IMR-90 (cell line): ENCODE results near the gene SMARCAD1. TPM values are rescaled to one million over a fixed set of nuclear protein-coding genes. Genes with fewer than 3 reads are reported as not detected.
A peak's percentile ranks its signal among the peaks of the same experiment; 100 is the strongest.

Experiments used
- ATAC-seq: fragments of 200-7000 bp; cut with Tn5 transposase; 2 replicates; pipeline ENCODE4 v1.9.1; 2020; ENCODE audit warnings: low read depth, mild to moderate bottlenecking, moderate library complexity
- BruUV-seq: library from RNA; stranded (reverse); fragments of 400-500 nt; replicated peaks from 2 replicates; lab custom pipeline; 2021; lab: Mats Ljungman, UMichigan
- CTCF ChIA-PET: fragments of 300-600 bp; formaldehyde crosslinking; extraction: SDS; loops from one replicate; lab custom pipeline; 2021; ENCODE audit warnings: antibody characterized with exemption; lab: Yijun Ruan, JAX
- POLR2A ChIA-PET: fragments of 300-600 bp; sonication (Branson Sonifier 250); formaldehyde crosslinking; loops from one replicate; lab custom pipeline; 2022; ENCODE audit warnings: antibody characterized with exemption; ENCODE audit not compliant: unreplicated experiment; lab: Charles Lee
- DNase-seq: peaks from one replicate; pipeline ENCODE4 v3.0.0; 2013
- H2AFZ ChIP-seq: replicated peaks from 2 replicates; pipeline ENCODE3; 2013; ENCODE audit warnings: low read length, mild to moderate bottlenecking; ENCODE audit not compliant: poor library complexity
- H2AK5ac ChIP-seq: 2 replicates; pipeline ENCODE4 v1.6.1; 2013; ENCODE audit warnings: low read depth, low read length, inconsistent platforms
- H2AK9ac ChIP-seq: replicated peaks from 2 replicates; pipeline ENCODE3; 2013; ENCODE audit warnings: mild to moderate bottlenecking, low read depth, low read length, moderate library complexity; ENCODE audit not compliant: poor library complexity
- H2BK120ac ChIP-seq: 2 replicates; pipeline ENCODE4 v1.6.1; 2013; ENCODE audit warnings: low read depth, low read length, inconsistent platforms
- H2BK15ac ChIP-seq: 3 replicates; pipeline ENCODE4 v1.6.1; 2013; ENCODE audit warnings: low read depth, low read length, inconsistent platforms
- H2BK20ac ChIP-seq: 2 replicates; pipeline ENCODE4 v1.6.1; 2013; ENCODE audit warnings: low read depth, mild to moderate bottlenecking, inconsistent platforms, low read length, moderate library complexity
- H2BK5ac ChIP-seq: 2 replicates; pipeline ENCODE4 v1.6.1; 2013; ENCODE audit warnings: mild to moderate bottlenecking, low read depth, low read length, inconsistent platforms; ENCODE audit not compliant: poor library complexity, severe bottlenecking
- H3K14ac ChIP-seq: replicated peaks from 2 replicates; pipeline ENCODE4 v1.6.1; 2013; ENCODE audit warnings: low read depth, low read length, inconsistent platforms
- H3K18ac ChIP-seq: 2 replicates; pipeline ENCODE4 v1.6.1; 2013; ENCODE audit warnings: low read depth, low read length, control low read depth
- H3K23ac ChIP-seq: 2 replicates; pipeline ENCODE4 v1.6.1; 2013; ENCODE audit warnings: low read depth, low read length, inconsistent platforms
- H3K27ac ChIP-seq: 2 replicates; pipeline ENCODE4 v1.5.1; 2013; ENCODE audit warnings: mild to moderate bottlenecking, control low read depth, low read length; ENCODE audit not compliant: insufficient read depth
- H3K27me3 ChIP-seq: 2 replicates; pipeline ENCODE4 v1.6.1; 2013; ENCODE audit warnings: low read length; ENCODE audit not compliant: control insufficient read depth, insufficient read depth
- H3K36me3 ChIP-seq: 2 replicates; pipeline ENCODE4 v1.6.1; 2013; ENCODE audit warnings: low read length, mixed read lengths; ENCODE audit not compliant: control insufficient read depth, insufficient read depth
- H3K4ac ChIP-seq: 2 replicates; pipeline ENCODE4 v1.6.1; 2013; ENCODE audit warnings: low read depth, low read length, inconsistent platforms
- H3K4me1 ChIP-seq: 2 replicates; pipeline ENCODE4 v1.6.1; 2013; ENCODE audit warnings: low read length, mixed read lengths; ENCODE audit not compliant: control insufficient read depth, insufficient read depth
- H3K4me2 ChIP-seq: 2 replicates; pipeline ENCODE4 v1.6.1; 2013; ENCODE audit warnings: low read depth, mild to moderate bottlenecking, control low read depth, low read length, moderate library complexity
- H3K4me3 ChIP-seq: 2 replicates; pipeline ENCODE4 v1.5.1; 2013; ENCODE audit warnings: low read depth, mild to moderate bottlenecking, control low read depth, low read length, moderate library complexity; ENCODE audit not compliant: insufficient read depth
- H3K56ac ChIP-seq: 2 replicates; pipeline ENCODE4 v1.6.1; 2013; ENCODE audit warnings: low read length, inconsistent platforms; ENCODE audit not compliant: insufficient read depth; ENCODE audit errors: extremely low read depth
- H3K79me1 ChIP-seq, 2 experiments: 2 replicates each; pipeline ENCODE4 v1.6.1; 2013; ENCODE audit warnings: low read length in 2 of 2, inconsistent platforms in 1 of 2, low read depth in 1 of 2
- H3K9ac ChIP-seq: 2 replicates; pipeline ENCODE4 v1.6.1; 2013; ENCODE audit warnings: low read depth, low read length, control low read depth
- H3K9me1 ChIP-seq: 2 replicates; pipeline ENCODE4 v1.6.1; 2013; ENCODE audit warnings: low read length, inconsistent platforms; ENCODE audit not compliant: insufficient read depth
- H3K9me3 ChIP-seq: 2 replicates; pipeline ENCODE4 v1.6.1; 2013; ENCODE audit warnings: low read length; ENCODE audit not compliant: control insufficient read depth, insufficient read depth
- H4K20me1 ChIP-seq: 2 replicates; pipeline ENCODE4 v1.6.1; 2013; ENCODE audit warnings: low read length, inconsistent platforms; ENCODE audit not compliant: insufficient read depth
- H4K5ac ChIP-seq: 2 replicates; pipeline ENCODE4 v1.6.1; 2013; ENCODE audit warnings: mild to moderate bottlenecking, low read depth, low read length, control low read depth
- H4K8ac ChIP-seq, 2 experiments: 2 replicates each; pipeline ENCODE4 v1.6.1; 2013; ENCODE audit warnings: low read depth in 2 of 2, low read length in 2 of 2, control low read depth in 1 of 2, inconsistent platforms in 1 of 2
- H4K91ac ChIP-seq: 2 replicates; pipeline ENCODE4 v1.6.1; 2013; ENCODE audit warnings: low read depth, low read length, inconsistent platforms; ENCODE audit not compliant: insufficient read depth
- CHD1 ChIP-seq: IDR thresholded peaks from 2 replicates; pipeline ENCODE4 v1.6.1; 2012; ENCODE audit warnings: low read depth, low read length, improper control_type of control experiment
- MAFK ChIP-seq: IDR thresholded peaks from 2 replicates; pipeline ENCODE4 v1.6.1; 2012; ENCODE audit warnings: low read depth, low read length, improper control_type of control experiment
- WGBS, 2 experiments: methylation state at CpG; one replicate each; pipeline versions ENCODE4 v1.1.5 to v1.1.7; 2013; ENCODE audit warnings: missing lambda C conversion rate in 2 of 2; ENCODE audit not compliant: insufficient read length in 1 of 2; ENCODE audit errors: extremely low coverage in 2 of 2; 5-methylcytosine and 5-hydroxymethylcytosine counted together
- dilution Hi-C: fragments of 300-500 bp; cut with HindIII; formaldehyde crosslinking; loops from one replicate; pipeline ENCODE4 v1.14.3; 2018; ENCODE audit warnings: low sequenced_read_pairs; ENCODE audit not compliant: unreplicated experiment
- in situ Hi-C: fragments of 300-500 bp; cut with MboI; formaldehyde crosslinking; loops from 3 replicates; pipeline ENCODE4 v1.14.3; 2019; ENCODE audit warnings: low sequenced_read_pairs, inconsistent platforms, mixed read lengths
- intact Hi-C: fragments of 100-400 bp; cut with micrococcal nuclease; formaldehyde crosslinking; loops from 2 replicates; pipeline ENCODE4 v1.10.0; 2022
- polyA plus RNA-seq, 3 experiments: library from polyadenylated mRNA; depleted of rRNA; stranded (reverse); fragments of >200 nt; gene quantifications; 2 replicates each; pipeline ENCODE4 v1.2.3, GENCODE V29; 2012; ENCODE audit warnings: low replicate concordance in 1 of 3
- total RNA-seq: library from RNA; depleted of rRNA; stranded (reverse); fragments of >200 nt; gene quantifications from 2 replicates; pipeline ENCODE4 v1.2.3, GENCODE V29; 2012

The SMARCAD1 gene
- total and polyA plus RNA-seq, 2 of the 4 experiments (the other 2 are of a cell fraction): 12.3 to 35.3 TPM

GRCh38 chr4:94237271-94237670 lies 29.6 kb downstream of the SMARCAD1 start:
- BruUV-seq: no TSS peak
- no peaks in the 10 kb centered on the region for H3K9me3 ChIP-seq
- H2BK120ac ChIP-seq: no peak overlapping the region
- ChIA-PET CTCF (no interaction called here), POLR2A (no interaction called here)
- no CpG with 5 or more reads among the region's 4 CpGs for WGBS, 2 experiments
- peaks cover 13% of the 10 kb centered on the region for H3K36me3 ChIP-seq
- H4K20me1 ChIP-seq: no peaks in the 10 kb centered on the region
- H2BK15ac ChIP-seq: no peak overlapping the region
- H3K4me3 ChIP-seq: no peak overlapping the region
- no peak overlapping the region for H2BK20ac ChIP-seq
- no peak overlapping the region for H3K23ac ChIP-seq
- H2AK9ac ChIP-seq: no peak overlapping the region
- no peak overlapping the region for H3K14ac ChIP-seq
- H2AK5ac ChIP-seq: no peak overlapping the region
- H3K4ac ChIP-seq: no peak overlapping the region
- DNase-seq: no peak
- no peak overlapping the region for H3K4me2 ChIP-seq
- no peak for ATAC-seq
- H3K79me1 ChIP-seq: peaks cover 5 to 14% of the 10 kb centered on the region in 2 experiments; a peak in 3 of 4 replicates
- H3K9ac ChIP-seq: no peak overlapping the region
- no peak overlapping the region for H2AFZ ChIP-seq
- intact Hi-C loops: no loop called here
- no peak overlapping the region for H4K91ac ChIP-seq
- no peak overlapping the region for H3K27ac ChIP-seq
- in situ Hi-C loops: no loop called here
- no peak overlapping the region for H4K8ac ChIP-seq
- dilution Hi-C loops: no loop called here
- H3K27me3 ChIP-seq: no peaks in the 10 kb centered on the region
- H2BK5ac ChIP-seq: no peak overlapping the region
- peaks cover 3% of the 10 kb centered on the region; the same call in 1 of the 2 replicates for H3K9me1 ChIP-seq
- TF ChIP-seq CHD1: no peak
- TF ChIP-seq MAFK: peak; percentile 84
- no peak overlapping the region for H4K5ac ChIP-seq
- peaks cover 2% of the 10 kb centered on the region; the same call in 1 of the 2 replicates for H3K4me1 ChIP-seq
- no peak overlapping the region for H3K56ac ChIP-seq
- no peak overlapping the region for H3K18ac ChIP-seq
